ENCODE data around the gene FBXL17.

- no peak for TF ChIP-seq CTCF (IDR thresholded peaks at IDR 0.05)
- no peak for TF ChIP-seq EZH2 (IDR thresholded peaks at IDR 0.05; ENCODE audit: borderline replicate concordance, insufficient read depth, low read depth, low read length, poor library complexity, severe bottlenecking)
Observed at GRCh38 chr5:108144332-108144731, 237.6 kb downstream of the FBXL17 start.
